ENCODE measurements around the gene EIF4G3. TPM values are rescaled to one million over a fixed set of nuclear protein-coding genes. Genes with fewer than 3 reads are reported as not detected.
"Not testable (repeated sequence)": the region's sequence is repeated elsewhere in the genome, so short reads cannot be mapped to it uniquely, and the experiment has no call there.

EIF4G3 gene
- total RNA-seq, 4 donors from 2014 or later, result 18.8 to 75.0 (median 34.9) TPM

DNA sequence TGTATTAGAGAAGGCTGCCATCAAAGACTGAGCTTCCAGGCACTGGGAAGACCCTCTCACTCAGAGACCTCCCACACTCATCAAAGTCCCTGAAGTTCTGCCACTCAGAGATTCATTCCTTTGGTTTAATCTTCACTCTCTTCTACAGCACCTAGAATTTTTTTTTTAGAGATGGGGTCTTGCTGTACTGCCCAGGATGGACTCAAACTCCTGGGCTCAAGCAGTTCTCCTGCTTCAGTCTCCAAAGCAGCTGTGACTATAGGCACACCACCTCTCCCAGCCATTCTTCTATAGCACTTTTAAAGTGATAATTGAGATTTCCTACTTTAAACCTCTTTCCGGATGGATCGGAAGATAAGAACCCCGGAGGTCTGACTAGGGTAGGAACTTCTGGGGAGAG lies 385.9 kb downstream of the EIF4G3 start:
- H3K27ac ChIP-seq, result no peak overlapping the region
- no peaks in the 10 kb centered on the region for H3K27me3 ChIP-seq
- no peaks in the 10 kb centered on the region for H3K4me1 ChIP-seq
- H3K4me3 ChIP-seq, result no peak overlapping the region
- TF ChIP-seq, protein P1, sequence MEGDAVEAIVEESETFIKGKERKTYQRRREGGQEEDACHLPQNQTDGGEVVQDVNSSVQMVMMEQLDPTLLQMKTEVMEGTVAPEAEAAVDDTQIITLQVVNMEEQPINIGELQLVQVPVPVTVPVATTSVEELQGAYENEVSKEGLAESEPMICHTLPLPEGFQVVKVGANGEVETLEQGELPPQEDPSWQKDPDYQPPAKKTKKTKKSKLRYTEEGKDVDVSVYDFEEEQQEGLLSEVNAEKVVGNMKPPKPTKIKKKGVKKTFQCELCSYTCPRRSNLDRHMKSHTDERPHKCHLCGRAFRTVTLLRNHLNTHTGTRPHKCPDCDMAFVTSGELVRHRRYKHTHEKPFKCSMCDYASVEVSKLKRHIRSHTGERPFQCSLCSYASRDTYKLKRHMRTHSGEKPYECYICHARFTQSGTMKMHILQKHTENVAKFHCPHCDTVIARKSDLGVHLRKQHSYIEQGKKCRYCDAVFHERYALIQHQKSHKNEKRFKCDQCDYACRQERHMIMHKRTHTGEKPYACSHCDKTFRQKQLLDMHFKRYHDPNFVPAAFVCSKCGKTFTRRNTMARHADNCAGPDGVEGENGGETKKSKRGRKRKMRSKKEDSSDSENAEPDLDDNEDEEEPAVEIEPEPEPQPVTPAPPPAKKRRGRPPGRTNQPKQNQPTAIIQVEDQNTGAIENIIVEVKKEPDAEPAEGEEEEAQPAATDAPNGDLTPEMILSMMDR (IDR thresholded peaks at IDR 0.05), result no peak
- TF ChIP-seq POLR2A (IDR thresholded peaks at IDR 0.05), result no peak
- no peaks in the 10 kb centered on the region for H3K36me3 ChIP-seq
- intact Hi-C loops (cut with DNase I; ENCODE audit: low total_unique reads), result no loop called here
- no peaks in the 10 kb centered on the region for H3K9me3 ChIP-seq
- no peak for DNase-seq

DNA sequence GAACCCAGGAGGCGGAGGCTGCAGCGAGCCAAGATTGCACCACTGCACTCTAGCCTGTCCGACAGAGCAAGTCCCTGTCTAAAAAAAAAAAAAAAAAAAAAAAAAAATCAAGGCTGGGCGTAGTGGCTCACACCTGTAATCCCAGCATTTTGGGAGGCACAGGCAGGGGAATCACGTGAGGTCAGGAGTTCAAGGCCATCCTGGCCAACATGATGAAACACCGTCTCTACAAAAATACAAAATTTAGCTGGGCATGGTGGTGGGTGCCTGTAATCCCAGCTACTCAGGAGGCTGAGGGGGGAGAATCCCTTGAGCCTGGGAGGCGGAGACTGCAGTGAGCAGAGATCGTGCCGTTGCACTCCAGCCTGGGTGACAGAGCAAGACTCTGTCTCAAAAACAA lies 387.1 kb downstream of the EIF4G3 start:
- H3K27ac ChIP-seq; H3K4me1 ChIP-seq; H3K4me3 ChIP-seq; DNase-seq; H3K36me3 ChIP-seq; H3K27me3 ChIP-seq; intact Hi-C loops (cut with DNase I; ENCODE audit: low total_unique reads); H3K9me3 ChIP-seq: not testable (repeated sequence)

DNA sequence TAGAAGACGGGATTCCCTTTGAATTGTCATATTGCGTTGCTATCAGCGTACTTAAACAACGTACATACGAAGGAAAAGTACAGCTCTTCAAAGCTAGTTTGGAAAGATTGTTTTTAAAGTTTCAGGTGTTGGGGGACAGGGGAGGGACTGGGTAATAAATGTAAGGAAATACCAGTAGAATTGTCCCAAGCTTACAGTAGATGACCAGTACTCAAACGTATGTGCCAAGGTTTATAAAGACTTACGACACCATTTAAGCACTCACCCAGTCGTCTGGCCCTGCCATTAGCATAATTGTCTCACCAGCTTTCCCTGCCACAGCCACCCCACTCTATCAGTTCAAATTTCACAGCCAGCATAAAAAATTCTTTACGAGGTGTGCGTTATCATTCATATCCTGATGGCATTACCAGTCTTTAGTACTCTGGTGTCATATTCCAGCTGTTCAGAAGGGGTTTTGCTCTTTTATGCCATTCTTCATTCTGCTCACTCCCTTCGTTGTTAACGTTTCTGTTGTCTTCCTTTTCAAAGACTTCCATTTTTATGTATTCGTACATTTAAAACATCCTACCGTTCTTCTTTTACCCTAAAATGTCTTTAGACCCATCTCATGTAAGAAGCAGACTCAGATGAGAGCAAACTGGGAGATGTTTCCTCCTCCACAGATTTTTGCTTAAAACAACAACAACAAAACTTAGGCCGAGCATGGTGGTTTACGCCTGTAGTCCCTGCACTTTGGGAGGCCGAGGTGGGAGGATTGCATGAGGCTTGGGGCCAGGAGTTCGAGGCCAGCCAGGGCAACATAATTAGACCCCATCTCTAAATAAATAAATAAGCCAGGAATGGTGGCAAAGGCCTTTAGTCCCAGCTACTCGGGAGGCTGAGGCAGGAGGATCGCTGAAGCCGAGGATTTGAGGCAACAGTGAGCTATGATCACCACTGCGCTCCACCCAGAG lies 388.6 kb downstream of the EIF4G3 start:
- H3K27me3 ChIP-seq, result no peaks in the 10 kb centered on the region
- intact Hi-C loops (cut with DNase I; ENCODE audit: low total_unique reads), result no loop called here
- H3K9me3 ChIP-seq, result no peaks in the 10 kb centered on the region
- DNase-seq, result peak in 1 of 2 donors; percentile 27
- H3K27ac ChIP-seq, result peak overlapping the region; percentile 99
- no peaks in the 10 kb centered on the region for H3K36me3 ChIP-seq
- peak overlapping the region; percentile 75 to 98 for H3K4me3 ChIP-seq
- TF ChIP-seq, protein P1 (IDR thresholded peaks at IDR 0.05), result no peak
- no peak for TF ChIP-seq POLR2A (IDR thresholded peaks at IDR 0.05)
- H3K4me1 ChIP-seq, result no peaks in the 10 kb centered on the region

DNA sequence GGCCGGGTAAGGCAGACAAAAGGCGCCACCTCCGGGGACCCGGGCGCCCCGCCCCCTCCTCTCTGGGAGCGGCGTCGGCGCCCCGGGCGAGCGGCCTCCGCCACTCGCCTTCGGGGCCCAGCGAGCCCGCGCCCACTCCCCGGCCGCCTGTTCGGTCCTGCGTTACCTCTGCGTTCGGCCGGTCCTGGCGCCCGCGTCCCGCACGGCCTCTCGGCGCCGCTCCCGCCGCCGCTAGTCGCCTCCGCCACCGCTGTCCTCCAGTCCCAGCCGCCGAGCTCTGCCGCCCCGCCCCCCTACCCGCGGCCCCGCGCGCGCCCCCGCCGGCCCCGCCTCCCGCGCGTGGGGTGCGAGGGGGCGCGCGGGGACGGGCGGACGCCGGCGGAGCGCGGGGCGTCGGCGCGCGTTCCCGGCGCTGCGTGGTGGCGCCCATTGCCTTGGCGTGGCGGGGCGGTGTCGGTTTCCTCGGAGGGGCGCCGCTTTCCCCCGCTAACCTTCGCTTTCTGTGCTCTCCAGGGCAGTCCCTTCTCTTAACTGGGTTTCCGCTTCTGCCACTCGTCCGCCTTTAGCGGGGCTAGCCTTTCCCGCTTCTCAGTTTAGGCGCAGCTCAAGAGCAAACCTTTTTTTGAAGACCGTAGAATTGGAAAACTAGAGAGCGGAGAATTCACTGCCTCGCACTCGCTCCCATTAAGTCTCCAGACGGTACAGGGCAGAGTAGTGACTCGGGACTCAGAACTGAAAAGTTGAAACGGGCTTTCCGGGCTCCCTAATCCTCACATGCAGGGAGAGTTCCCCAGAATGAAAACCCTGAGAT lies 389.5 kb downstream of the EIF4G3 start, which contains the start of gene HP1BP3:
HP1BP3 (minus strand) TSS at position 279 of the 811 bp plus-strand sequence. CDS start 6,867 bp downstream, outside the sequence.
- peak; percentile 70 to 83 for DNase-seq
- H3K27ac ChIP-seq, result peak within 1 kb of the TSS; percentile 99
- H3K36me3 ChIP-seq, result no peaks in the 10 kb centered on the region
- no peaks in the 10 kb centered on the region for H3K4me1 ChIP-seq
- H3K9me3 ChIP-seq, result no peaks in the 10 kb centered on the region
- peak in 1 of 2 donors; percentile 82 for TF ChIP-seq POLR2A (IDR thresholded peaks at IDR 0.05)
- TF ChIP-seq, protein P1 (IDR thresholded peaks at IDR 0.05), result peak in 1 of 4 experiments; percentile 2
- intact Hi-C loops (cut with DNase I; ENCODE audit: low total_unique reads), result no loop called here
- H3K27me3 ChIP-seq, result no peaks in the 10 kb centered on the region
- H3K4me3 ChIP-seq, result peak within 1 kb of the TSS; percentile 75 to 98

DNA sequence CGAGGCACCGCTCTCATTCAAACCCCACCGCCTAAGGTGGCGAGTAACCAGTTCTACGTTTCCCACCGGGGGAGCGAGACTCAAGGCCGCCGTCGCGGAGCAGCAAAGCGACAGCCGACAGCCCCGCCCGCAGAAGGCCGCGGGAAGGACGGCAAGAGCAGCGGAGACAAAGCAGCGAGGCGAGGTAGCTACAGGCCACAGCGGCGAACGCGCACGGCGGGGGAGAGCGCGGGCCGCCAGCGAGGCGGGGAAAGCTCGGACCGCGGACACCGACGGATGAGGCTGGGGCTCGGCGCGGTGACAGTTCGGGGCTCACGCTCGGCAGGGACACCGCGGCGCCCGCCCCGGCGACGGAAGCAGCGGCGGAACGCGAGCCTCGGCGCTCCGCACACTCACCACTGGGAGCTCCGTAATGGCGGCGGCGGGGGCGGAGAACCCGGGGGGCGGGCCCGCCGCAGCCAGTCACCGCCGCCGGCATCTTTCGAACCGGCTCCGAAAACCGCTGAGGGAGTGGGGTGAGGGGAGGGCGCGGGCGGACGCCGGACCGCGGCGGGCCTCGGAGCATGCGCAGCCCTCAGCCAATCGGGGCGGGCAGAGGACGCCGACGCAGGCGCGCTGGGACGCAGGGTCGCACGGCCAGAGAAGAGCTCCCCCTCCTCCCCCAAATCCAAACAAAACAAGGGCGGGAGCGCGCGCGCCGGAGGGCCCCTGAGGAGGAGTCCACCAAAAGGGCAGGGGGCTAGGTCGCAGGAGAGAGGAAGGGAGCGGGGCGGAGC lies 390.3 kb downstream of the EIF4G3 start:
- DNase-seq, result peak; percentile 92 to 96
- Histone ChIP-seq H3K4me1 (no peaks in the 10 kb centered on the region), H3K27me3 (no peaks in the 10 kb centered on the region), H3K4me3 (peak overlapping the region; percentile 75 to 98), H3K9me3 (no peaks in the 10 kb centered on the region), H3K27ac (peak overlapping the region; percentile 99), H3K36me3 (no peaks in the 10 kb centered on the region)
- TF ChIP-seq POLR2A (IDR thresholded peaks at IDR 0.05), result peak; percentile 88 to 90
- TF ChIP-seq, protein P1 (IDR thresholded peaks at IDR 0.05), result peak in 1 of 4 experiments; percentile 6
- intact Hi-C loops (cut with DNase I; ENCODE audit: low total_unique reads), result no loop called here
